H1 (cell line): ENCODE data around the gene SF3A2. TPM values are rescaled to one million over a fixed set of nuclear protein-coding genes. Genes with fewer than 3 reads are reported as not detected.

Experiments used
- CTCF ChIA-PET: fragments of 300-600 bp; sonication (Branson Sonifier 250); formaldehyde crosslinking; loops from one replicate; lab custom pipeline; 2021; ENCODE audit not compliant: partially characterized antibody; lab: Charles Lee
- POLR2A ChIA-PET: fragments of 300-600 bp; sonication (Branson Sonifier 250); formaldehyde crosslinking; loops from one replicate; lab custom pipeline; 2021; ENCODE audit warnings: inconsistent platforms; ENCODE audit not compliant: partially characterized antibody; lab: Charles Lee
- DNase-seq, 2 experiments: peaks; one replicate each; pipeline versions ENCODE4 v3.0.0 to v3.0.0-alpha.2; 2010 to 2022; ENCODE audit warnings: low spot score in 2 of 2, low read depth in 1 of 2, mixed read lengths in 1 of 2
- FAIRE-seq: peaks from 2 replicates; lab custom pipeline; 2011; peaks lifted over from hg19 to GRCh38; lab: Jason Lieb, UNC
- H2AFZ ChIP-seq: 2 replicates; pipeline ENCODE4 v1.8.1; 2012; ENCODE audit warnings: low read length, inconsistent platforms
- H2AK5ac ChIP-seq: 2 replicates; pipeline ENCODE4 v1.6.1; 2013; ENCODE audit warnings: low read depth, low read length
- H2BK120ac ChIP-seq: replicated peaks from 2 replicates; pipeline ENCODE3; 2013; ENCODE audit warnings: low read depth, low read length, inconsistent platforms
- H2BK12ac ChIP-seq: 2 replicates; pipeline ENCODE4 v1.6.1; 2013; ENCODE audit warnings: low read depth, low read length
- H2BK15ac ChIP-seq: 2 replicates; pipeline ENCODE4 v1.6.1; 2013; ENCODE audit warnings: low read length
- H2BK20ac ChIP-seq: 2 replicates; pipeline ENCODE4 v1.6.1; 2013; ENCODE audit warnings: low read length
- H2BK5ac ChIP-seq: 2 replicates; pipeline ENCODE4 v1.6.1; 2013; ENCODE audit warnings: low read depth, low read length
- H3K14ac ChIP-seq: 2 replicates; pipeline ENCODE4 v1.6.1; 2013; ENCODE audit warnings: inconsistent platforms; ENCODE audit not compliant: insufficient read length
- H3K18ac ChIP-seq: 2 replicates; pipeline ENCODE4 v1.6.1; 2013; ENCODE audit warnings: low read length; ENCODE audit errors: extremely low read depth
- H3K23ac ChIP-seq: 2 replicates; pipeline ENCODE4 v1.6.1; 2013; ENCODE audit warnings: inconsistent platforms; ENCODE audit not compliant: insufficient read length
- H3K23me2 ChIP-seq: 2 replicates; pipeline ENCODE4 v1.6.1; 2013; ENCODE audit warnings: low read depth, low read length
- H3K27ac ChIP-seq: 2 replicates; pipeline ENCODE4 v1.6.1; 2011; ENCODE audit warnings: low read depth, low read length, inconsistent platforms
- H3K27me3 ChIP-seq, 4 experiments: replicated peaks in 1 of 4; 1 replicate in 1 of 4; 2 replicates in 3 of 4; pipeline versions ENCODE4 v1.6.1 to v1.8.1; 2011 to 2013; ENCODE audit warnings: low read length in 3 of 4, mild to moderate bottlenecking in 3 of 4, inconsistent platforms in 2 of 4, mixed read lengths in 2 of 4, moderate library complexity in 1 of 4; ENCODE audit not compliant: control insufficient read depth in 3 of 4, insufficient read depth in 3 of 4; ENCODE audit errors: extremely low read depth in 1 of 4
- H3K36me3 ChIP-seq, 4 experiments: 2 replicates each; pipeline versions ENCODE4 v1.6.1 to v1.8.1; 2011 to 2013; ENCODE audit warnings: mild to moderate bottlenecking in 4 of 4, low read length in 3 of 4, moderate library complexity in 2 of 4, control low read depth in 1 of 4, inconsistent platforms in 1 of 4; ENCODE audit not compliant: insufficient read depth in 4 of 4, control insufficient read depth in 2 of 4
- H3K4ac ChIP-seq: replicated peaks from 2 replicates; pipeline ENCODE3; 2013; ENCODE audit warnings: low read length, low read depth, mixed read lengths, inconsistent platforms; ENCODE audit not compliant: insufficient read length
- H3K4me1 ChIP-seq, 4 experiments: replicated peaks in 1 of 4; 1 replicate in 1 of 4; 2 replicates in 3 of 4; pipeline versions ENCODE4 v1.6.1 to v1.8.1; 2011 to 2013; ENCODE audit warnings: low read length in 3 of 4, inconsistent platforms in 2 of 4, mixed read lengths in 1 of 4; ENCODE audit not compliant: insufficient read depth in 4 of 4, control insufficient read depth in 3 of 4
- H3K4me2 ChIP-seq, 2 experiments: 2 replicates each; pipeline versions ENCODE4 v1.6.1 to v1.8.1; 2011 to 2013; ENCODE audit warnings: low read depth in 2 of 2, low read length in 2 of 2, control low read depth in 1 of 2, inconsistent platforms in 1 of 2, mild to moderate bottlenecking in 1 of 2; ENCODE audit not compliant: insufficient read depth in 1 of 2
- H3K4me3 ChIP-seq, 4 experiments: fragments of 200-600, 300-600 bp in 1 of 4; sonication (generic), shearing (Covaris generic), sonication (Bioruptor Twin) in 1 of 4; 2 replicates each; pipeline versions ENCODE4 v1.5.1 to v1.8.1; 2011 to 2016; ENCODE audit warnings: low read length in 4 of 4, low read depth in 3 of 4, control low read depth in 2 of 4, inconsistent platforms in 2 of 4, mild to moderate bottlenecking in 2 of 4, mixed read lengths in 1 of 4, moderate library complexity in 1 of 4; ENCODE audit not compliant: insufficient read depth in 2 of 4; ENCODE audit errors: extremely low read depth in 1 of 4
- H3K56ac ChIP-seq: replicated peaks from 2 replicates; pipeline ENCODE3; 2013; ENCODE audit warnings: low read depth, mild to moderate bottlenecking, mixed read lengths, low read length, inconsistent platforms; ENCODE audit not compliant: insufficient read length
- H3K79me1 ChIP-seq: 2 replicates; pipeline ENCODE4 v1.6.1; 2013; ENCODE audit warnings: low read depth, low read length, control low read depth
- H3K79me2 ChIP-seq, 2 experiments: 2 replicates each; pipeline versions ENCODE4 v1.6.1 to v1.8.1; 2012 to 2013; ENCODE audit warnings: low read length in 2 of 2, mild to moderate bottlenecking in 2 of 2, inconsistent platforms in 1 of 2; ENCODE audit not compliant: insufficient read depth in 2 of 2, control insufficient read depth in 1 of 2
- H3K9ac ChIP-seq, 4 experiments: replicated peaks in 1 of 4; 1 replicate in 1 of 4; 2 replicates in 3 of 4; pipeline versions ENCODE4 v1.6.1 to v1.8.1; 2011 to 2013; ENCODE audit warnings: low read depth in 3 of 4, low read length in 3 of 4, control low read depth in 2 of 4, mild to moderate bottlenecking in 2 of 4, moderate library complexity in 2 of 4, inconsistent platforms in 1 of 4; ENCODE audit errors: extremely low read depth in 1 of 4
- H3K9me3 ChIP-seq, 2 experiments: 2 replicates each; pipeline versions ENCODE4 v1.6.1 to v1.8.1; 2012 to 2013; ENCODE audit warnings: mild to moderate bottlenecking in 2 of 2, moderate library complexity in 2 of 2, control low read depth in 1 of 2, inconsistent platforms in 1 of 2, low read depth in 1 of 2, low read length in 1 of 2, mixed read lengths in 1 of 2; ENCODE audit not compliant: insufficient read depth in 2 of 2
- H4K20me1 ChIP-seq, 2 experiments: replicated peaks in 1 of 2; 2 replicates each; pipeline versions ENCODE3 to v1.8.1; 2011 to 2013; ENCODE audit warnings: inconsistent platforms in 2 of 2, low read length in 2 of 2, mild to moderate bottlenecking in 1 of 2; ENCODE audit not compliant: insufficient read depth in 2 of 2, control insufficient read depth in 1 of 2
- H4K5ac ChIP-seq: 2 replicates; pipeline ENCODE4 v1.6.1; 2013; ENCODE audit warnings: low read length, low read depth, mixed read lengths, inconsistent platforms; ENCODE audit not compliant: insufficient read length
- H4K8ac ChIP-seq: 2 replicates; pipeline ENCODE4 v1.8.0; 2013; ENCODE audit warnings: mild to moderate bottlenecking, moderate library complexity, low read length, inconsistent platforms; ENCODE audit not compliant: insufficient read depth; ENCODE audit errors: extremely low read depth
- H4K91ac ChIP-seq: replicated peaks from 2 replicates; pipeline ENCODE3; 2013; ENCODE audit warnings: low read length, mixed read lengths, inconsistent platforms; ENCODE audit not compliant: insufficient read length
- CEBPB ChIP-seq: IDR thresholded peaks from 2 replicates; pipeline ENCODE4 v1.6.1; 2012; ENCODE audit warnings: low read depth, low read length
- EGR1 ChIP-seq: IDR thresholded peaks from 2 replicates; pipeline ENCODE4 v1.6.1; 2011; ENCODE audit warnings: low read depth, low read length, borderline replicate concordance
- GABPA ChIP-seq: IDR thresholded peaks from 2 replicates; pipeline ENCODE4 v1.6.1; 2011; ENCODE audit warnings: mild to moderate bottlenecking, low read length, moderate library complexity, borderline replicate concordance; ENCODE audit not compliant: insufficient read depth
- PHF8 ChIP-seq: fragments of 200-600 bp; sonication (generic); conservative IDR thresholded peaks from 2 replicates; pipeline ENCODE4 v1.7.1; 2012; ENCODE audit warnings: low read depth, mild to moderate bottlenecking, inconsistent platforms, low read length, moderate library complexity
- SIX5 ChIP-seq: IDR thresholded peaks from 2 replicates; pipeline ENCODE4 v1.6.1; 2011; ENCODE audit warnings: mild to moderate bottlenecking, low read depth, low read length
- YY1 ChIP-seq: IDR thresholded peaks from 2 replicates; pipeline ENCODE4 v1.6.1; 2011; ENCODE audit warnings: low read depth, mild to moderate bottlenecking, low read length
- WGBS, 2 experiments: shearing (Covaris generic) in 1 of 2; methylation state at CpG; one replicate each; pipeline versions ENCODE4 v1.1.6 to v1.1.7; 2013 to 2015; ENCODE audit warnings: low lambda C conversion rate in 2 of 2, mixed read lengths in 2 of 2, inconsistent platforms in 1 of 2, low coverage in 1 of 2, missing lambda C conversion rate in 1 of 2; ENCODE audit not compliant: insufficient replicate concordance in 2 of 2, insufficient coverage in 1 of 2, insufficient read length in 1 of 2; ENCODE audit errors: extremely low coverage in 1 of 2, missing lambda C conversion rate in 1 of 2; 5-methylcytosine and 5-hydroxymethylcytosine counted together
- polyA plus RNA-seq, 7 experiments: library from polyadenylated mRNA; depleted of rRNA in 3 of 7; stranded (reverse) in 5 of 7; unstranded in 2 of 7; fragments of >200 nt in 5 of 7; fragments of 200-250 nt in 2 of 7; gene quantifications; 1 replicate in 5 of 7; 2 replicates in 1 of 7; 4 replicates in 1 of 7; pipeline versions ENCODE4 v1.2.1 to v1.2.3, GENCODE V29; 2011 to 2013; ENCODE audit warnings: missing spikeins in 2 of 7, mixed read lengths in 2 of 7
- total RNA-seq: library from RNA; stranded (reverse); fragmentation: NEBNext Ultra II Directional; extraction: Animal tissue kit (Norgen Biotek cat#: 25700); gene quantifications from 2 replicates; pipeline ENCODE4 v1.2.1, GENCODE V29; 2021
- TF ChIP-seq, protein P1 (sequence below): IDR thresholded peaks from 2 replicates; pipeline ENCODE4 v1.6.1; 2012; ENCODE audit warnings: low read length, inconsistent platforms
- TF ChIP-seq, protein P2 (sequence below): IDR thresholded peaks from 2 replicates; pipeline ENCODE4 v1.6.1; 2011; ENCODE audit warnings: low read length, improper control_type of control experiment

The SF3A2 gene
- total and polyA plus RNA-seq, 2 of the 8 experiments (the other 6 are each of a cell fraction or from before 2014, with no cell fraction given): 15.3 to 146 TPM

- no peaks in the 10 kb centered on the region for H3K9me3 ChIP-seq
- H3K36me3 ChIP-seq: peaks cover 4 to 44% (median 15%) of the 10 kb centered on the region in 4 experiments
- no peaks in the 10 kb centered on the region for H3K79me1 ChIP-seq
- no peak overlapping the region for H3K18ac ChIP-seq
- no peak overlapping the region for H2AFZ ChIP-seq
- H3K79me2 ChIP-seq: no peaks in the 10 kb centered on the region
- H3K14ac ChIP-seq: no peak overlapping the region
- H3K4me3 ChIP-seq: no peak overlapping the region
- H3K23me2 ChIP-seq: no peaks in the 10 kb centered on the region
- 95% methylated on average over 7 of the region's 18 CpGs; no CpG with 5 or more reads in 1 of the 2 experiments for WGBS, 2 experiments
- H3K9ac ChIP-seq: no peak overlapping the region
- FAIRE-seq (no peak), DNase-seq (no peak)
- H2BK5ac ChIP-seq: no peak overlapping the region
- H2BK12ac ChIP-seq: no peak overlapping the region
- H4K91ac ChIP-seq: no peak overlapping the region
- peaks cover 0 to 8% of the 10 kb centered on the region in 2 experiments for H4K20me1 ChIP-seq
- H2BK20ac ChIP-seq: no peak overlapping the region
- no peak overlapping the region for H3K23ac ChIP-seq
- H2AK5ac ChIP-seq: no peak overlapping the region
- no peak overlapping the region for H4K5ac ChIP-seq
- H4K8ac ChIP-seq: no peak overlapping the region
- CTCF ChIA-PET: interaction anchor here (0.6 to 1.0 kb wide), 4 partner anchors 10 to 30 kb away, joined by 3 to 4 read pairs (median 3); no protein-coding TSS in a partner anchor
- POLR2A ChIA-PET: interaction anchor here (0.9 to 5.6 kb wide), 2 partner anchors 7 to 16 kb away, joined by 3 to 34 read pairs; no protein-coding TSS in a partner anchor
- H3K4me2 ChIP-seq: no peak overlapping the region
- no peak overlapping the region for H3K4ac ChIP-seq
- H3K27me3 ChIP-seq: no peaks in the 10 kb centered on the region
- no peak overlapping the region for H3K56ac ChIP-seq
- H3K27ac ChIP-seq: no peak overlapping the region
- TF ChIP-seq PHF8: no peak
- no peak for TF ChIP-seq SIX5
- no peak for TF ChIP-seq GABPA
- TF ChIP-seq, protein P1, sequence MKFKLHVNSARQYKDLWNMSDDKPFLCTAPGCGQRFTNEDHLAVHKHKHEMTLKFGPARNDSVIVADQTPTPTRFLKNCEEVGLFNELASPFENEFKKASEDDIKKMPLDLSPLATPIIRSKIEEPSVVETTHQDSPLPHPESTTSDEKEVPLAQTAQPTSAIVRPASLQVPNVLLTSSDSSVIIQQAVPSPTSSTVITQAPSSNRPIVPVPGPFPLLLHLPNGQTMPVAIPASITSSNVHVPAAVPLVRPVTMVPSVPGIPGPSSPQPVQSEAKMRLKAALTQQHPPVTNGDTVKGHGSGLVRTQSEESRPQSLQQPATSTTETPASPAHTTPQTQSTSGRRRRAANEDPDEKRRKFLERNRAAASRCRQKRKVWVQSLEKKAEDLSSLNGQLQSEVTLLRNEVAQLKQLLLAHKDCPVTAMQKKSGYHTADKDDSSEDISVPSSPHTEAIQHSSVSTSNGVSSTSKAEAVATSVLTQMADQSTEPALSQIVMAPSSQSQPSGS: no peak
- no peak for TF ChIP-seq YY1
- TF ChIP-seq, protein P2, sequence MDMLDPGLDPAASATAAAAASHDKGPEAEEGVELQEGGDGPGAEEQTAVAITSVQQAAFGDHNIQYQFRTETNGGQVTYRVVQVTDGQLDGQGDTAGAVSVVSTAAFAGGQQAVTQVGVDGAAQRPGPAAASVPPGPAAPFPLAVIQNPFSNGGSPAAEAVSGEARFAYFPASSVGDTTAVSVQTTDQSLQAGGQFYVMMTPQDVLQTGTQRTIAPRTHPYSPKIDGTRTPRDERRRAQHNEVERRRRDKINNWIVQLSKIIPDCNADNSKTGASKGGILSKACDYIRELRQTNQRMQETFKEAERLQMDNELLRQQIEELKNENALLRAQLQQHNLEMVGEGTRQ: no peak
- no peak for TF ChIP-seq EGR1
- TF ChIP-seq CEBPB: no peak
- H3K4me1 ChIP-seq: no peaks in the 10 kb centered on the region
- H2BK120ac ChIP-seq: no peak overlapping the region
- no peak overlapping the region for H2BK15ac ChIP-seq
Measured at GRCh38 chr19:2223391-2223790, 13.2 kb upstream of the SF3A2 start.
